GM12878 (cell line): Measurements from ENCODE around the gene SCYL3. TPM values are rescaled to one million over a fixed set of nuclear protein-coding genes. Genes with fewer than 3 reads are reported as not detected.
"Not testable (repeated sequence)": the region's sequence is repeated elsewhere in the genome, so short reads cannot be mapped to it uniquely, and the experiment has no call there.

Experiments used
- ATAC-seq: fragments of 200-7000 bp; cut with Tn5 transposase; 3 replicates; pipeline ENCODE4 v1.9.1; 2020; ENCODE audit warnings: mild to moderate bottlenecking, moderate library complexity
- BruUV-seq: library from RNA; stranded (reverse); fragments of 400-500 nt; replicated peaks from 2 replicates; lab custom pipeline; 2021; lab: Mats Ljungman, UMichigan
- CTCF ChIA-PET: fragments of 300-600 bp; sonication (Branson Sonifier 250); formaldehyde crosslinking; extraction: SDS; loops from one replicate; lab custom pipeline; 2021; ENCODE audit warnings: inconsistent platforms; lab: Yijun Ruan, JAX
- POLR2A ChIA-PET: fragments of 350-600 bp; formaldehyde crosslinking; extraction: SDS; loops from one replicate; lab custom pipeline; 2021; ENCODE audit warnings: inconsistent platforms; lab: Charles Lee
- RAD21 ChIA-PET: fragments of 300-600 bp; sonication (Branson Sonifier 250); formaldehyde crosslinking; loops from one replicate; lab custom pipeline; 2023; ENCODE audit warnings: antibody characterized with exemption; ENCODE audit not compliant: unreplicated experiment; lab: Charles Lee
- SMC1A ChIA-PET: fragments of 300-600 bp; sonication (Branson Sonifier 250); formaldehyde crosslinking; loops from one replicate; lab custom pipeline; 2023; ENCODE audit not compliant: unreplicated experiment, uncharacterized antibody; lab: Charles Lee
- DNase-seq: peaks from one replicate; pipeline ENCODE4 v3.0.0-alpha.2; 2011; ENCODE audit warnings: low read depth, low spot score
- FAIRE-seq: peaks from 3 replicates; lab custom pipeline; 2011; peaks lifted over from hg19 to GRCh38; lab: Jason Lieb, UNC
- H2AFZ ChIP-seq: 2 replicates; pipeline ENCODE4 v1.6.0; 2011; ENCODE audit warnings: low read depth, low read length, control low read depth; ENCODE audit not compliant: control insufficient read depth
- H3K27ac ChIP-seq: 2 replicates; pipeline ENCODE4 v1.5.1; 2011; ENCODE audit warnings: control low read depth; ENCODE audit not compliant: control insufficient read depth, insufficient read depth
- H3K27me3 ChIP-seq, 2 experiments: replicated peaks in 1 of 2; 2 replicates each; pipeline versions ENCODE4 v1.6.0 to v1.6.1; 2011; ENCODE audit warnings: low read length in 1 of 2; ENCODE audit not compliant: control insufficient read depth in 2 of 2, insufficient read depth in 2 of 2
- H3K36me3 ChIP-seq, 2 experiments: 2 replicates each; pipeline ENCODE4 v1.5.1; 2011; ENCODE audit warnings: low read length in 1 of 2; ENCODE audit not compliant: control insufficient read depth in 2 of 2, insufficient read depth in 2 of 2
- H3K4me1 ChIP-seq: 2 replicates; pipeline ENCODE4 v1.6.1; 2011; ENCODE audit warnings: mild to moderate bottlenecking, low read length, moderate library complexity, mixed read lengths; ENCODE audit not compliant: control insufficient read depth, insufficient read depth
- H3K4me2 ChIP-seq: 2 replicates; pipeline ENCODE4 v1.6.0; 2011; ENCODE audit warnings: control low read depth; ENCODE audit not compliant: control insufficient read depth, insufficient read depth
- H3K4me3 ChIP-seq: fragments of 200-600 bp; sonication (generic); 2 replicates; pipeline ENCODE4 v1.5.1; 2016
- H3K79me2 ChIP-seq: 2 replicates; pipeline ENCODE4 v1.6.0; 2011; ENCODE audit warnings: low read length; ENCODE audit not compliant: control insufficient read depth, insufficient read depth
- H3K9ac ChIP-seq: 2 replicates; pipeline ENCODE4 v1.8.0; 2011; ENCODE audit warnings: low read length, control low read depth, mixed read lengths; ENCODE audit not compliant: control insufficient read depth, insufficient read depth
- H3K9me3 ChIP-seq: replicated peaks from 3 replicates; pipeline ENCODE4 v1.5.1; 2011; ENCODE audit warnings: mild to moderate bottlenecking, low read length; ENCODE audit not compliant: control insufficient read depth, insufficient read depth
- H4K20me1 ChIP-seq: 2 replicates; pipeline ENCODE4 v1.6.0; 2011; ENCODE audit not compliant: control insufficient read depth, insufficient read depth
- ATF2 ChIP-seq: IDR thresholded peaks from 2 replicates; pipeline ENCODE4 v1.6.1; 2012; ENCODE audit warnings: low read length, inconsistent platforms
- ATF7 ChIP-seq: fragments of 450-650 bp; IDR thresholded peaks from 2 replicates; pipeline ENCODE4 v1.6.1; 2016; ENCODE audit warnings: low read depth, mild to moderate bottlenecking
- BHLHE40 ChIP-seq, 2 experiments: fragments of 450-650 bp in 1 of 2; IDR thresholded peaks; 2 replicates each; pipeline ENCODE4 v1.6.1; 2011 to 2017; ENCODE audit warnings: low read depth in 2 of 2, borderline replicate concordance in 1 of 2, improper control_type of control experiment in 1 of 2, low read length in 1 of 2, mild to moderate bottlenecking in 1 of 2
- CREM ChIP-seq: IDR thresholded peaks from 2 replicates; pipeline ENCODE4 v1.6.1; 2014; ENCODE audit warnings: antibody characterized with exemption, low read depth
- GATAD2B ChIP-seq: fragments of 450-650 bp; conservative IDR thresholded peaks from 2 replicates; pipeline ENCODE4 v1.6.1; 2017; ENCODE audit warnings: low read depth, mild to moderate bottlenecking, moderate library complexity
- IKZF1 ChIP-seq: fragments of 450-650 bp; conservative IDR thresholded peaks from 2 replicates; pipeline ENCODE4 v1.6.1; 2017; ENCODE audit warnings: antibody characterized with exemption, mild to moderate bottlenecking
- IKZF2 ChIP-seq, 2 experiments: fragments of 450-650 bp; IDR thresholded peaks; 2 replicates each; pipeline ENCODE4 v1.6.1; 2017; ENCODE audit warnings: mild to moderate bottlenecking in 2 of 2, moderate library complexity in 2 of 2
- JUNB ChIP-seq: IDR thresholded peaks from 2 replicates; pipeline ENCODE4 v1.6.1; 2016; ENCODE audit warnings: antibody characterized with exemption, mild to moderate bottlenecking
- MEF2B ChIP-seq: fragments of 450-650 bp; IDR thresholded peaks from 2 replicates; pipeline ENCODE4 v1.6.1; 2018; ENCODE audit warnings: mild to moderate bottlenecking, moderate library complexity; ENCODE audit not compliant: partially characterized antibody, poor library complexity, severe bottlenecking
- MTA2 ChIP-seq: fragments of 450-650 bp; IDR thresholded peaks from 2 replicates; pipeline ENCODE4 v1.6.1; 2016; ENCODE audit warnings: low read depth, mild to moderate bottlenecking, moderate library complexity
- NR2F1 ChIP-seq: fragments of 450-650 bp; conservative IDR thresholded peaks from 2 replicates; pipeline ENCODE4 v1.6.1; 2017; ENCODE audit warnings: mild to moderate bottlenecking
- RUNX3 ChIP-seq: IDR thresholded peaks from 2 replicates; pipeline ENCODE4 v1.6.1; 2012; ENCODE audit warnings: low read length, inconsistent platforms
- SMARCA5 ChIP-seq: fragments of 450-650 bp; IDR thresholded peaks from 2 replicates; pipeline ENCODE4 v1.6.1; 2017; ENCODE audit warnings: mild to moderate bottlenecking
- ZNF687 ChIP-seq: fragments of 450-650 bp; IDR thresholded peaks from 2 replicates; pipeline ENCODE4 v1.6.1; 2017; ENCODE audit warnings: mild to moderate bottlenecking, moderate library complexity
- WGBS: methylation state at CpG from one replicate; pipeline ENCODE4 v1.1.6; 2016; ENCODE audit warnings: low lambda C conversion rate; ENCODE audit not compliant: insufficient replicate concordance, insufficient coverage; ENCODE audit errors: missing lambda C conversion rate; 5-methylcytosine and 5-hydroxymethylcytosine counted together
- in situ Hi-C: fragments of 300-500 bp; cut with MboI; formaldehyde crosslinking; loops from 9 replicates; pipeline ENCODE4 v1.14.3; 2018; ENCODE audit warnings: mixed read lengths
- intact Hi-C: fragments of 100-400 bp; cut with micrococcal nuclease; formaldehyde crosslinking; loops from one replicate; pipeline ENCODE4 v1.14.2; 2022; ENCODE audit not compliant: unreplicated experiment
- polyA plus RNA-seq, 11 experiments: library from polyadenylated mRNA; depleted of rRNA in 4 of 11; unstranded in 6 of 11; stranded (reverse) in 5 of 11; fragments of >200 nt; fragmentation: Nextera tagmentation in 4 of 11; fragmentation: Illumina TruSeq in 1 of 11; extraction: Ambion mirVana in 4 of 11; extraction: Trizol in 1 of 11; gene quantifications; 1 replicate in 1 of 11; 2 replicates in 10 of 11; pipeline versions ENCODE4 v1.2.1 to v1.2.3, GENCODE V29; 2011 to 2016; ENCODE audit warnings: inconsistent platforms in 2 of 11, missing spikeins in 2 of 11, low read depth in 1 of 11
- total RNA-seq, 4 experiments: library from RNA; depleted of rRNA in 3 of 4; stranded (reverse); fragments of >200 nt in 3 of 4; fragmentation: Illumina TruSeq in 1 of 4; extraction: Trizol in 1 of 4; gene quantifications; 2 replicates each; pipeline versions ENCODE4 v1.2.1 to v1.2.3, GENCODE V29; 2013 to 2021

Gene SCYL3
- total and polyA plus RNA-seq, 10 of the 15 experiments (the other 5 are each of a cell fraction or from before 2014, with no cell fraction given), result 4.3 to 14.3 (median 10.3) TPM

- TF ChIP-seq JUNB (no peak), CREM (no peak), SMARCA5 (no peak)
Measured at GRCh38 chr1:169918927-169919326, 25.2 kb upstream of the SCYL3 start (continued).

- RAD21 ChIA-PET, result interaction anchor here (1.0 to 6.9 kb wide), 6 partner anchors 9 to 156 kb away, joined by 3 to 104 read pairs (median 4); partner anchors contain the start of genes KIFAP3 and SCYL3
- POLR2A ChIA-PET, result interaction anchor here (3.4 to 7.3 kb wide), 2 partner anchors 10 to 24 kb away, joined by 14 to 104 read pairs; partner anchors contain the start of gene SCYL3
- TF ChIP-seq MEF2B (peak; percentile 37), ZNF687 (peak; percentile 80), IKZF1 (peak; percentile 35; the same call in 1 of the 2 replicates), ATF2 (peak; percentile 35; the same call in 1 of the 2 replicates), IKZF2 (IDR thresholded peaks at IDR 0.05) (peak in 1 of 2 experiments; percentile 15; a peak in 2 of 4 replicates), JUNB (peak; percentile 10; the same call in 1 of the 2 replicates), NR2F1 (peak; percentile 51; the same call in 1 of the 2 replicates), GATAD2B (0 out of 2 replicates have a peak, but pooled peaks have one; percentile 24), BHLHE40 (IDR thresholded peaks at IDR 0.05; ENCODE audit: borderline replicate concordance in 1 of 2, low read depth in 2 of 2, low read length in 1 of 2) (peak in 1 of 2 experiments; percentile 63; a peak in 2 of 4 replicates), ATF7 (0 out of 2 replicates have a peak, but pooled peaks have one; percentile 11), RUNX3 (peak; percentile 53), MTA2 (peak; percentile 47; the same call in 1 of the 2 replicates)
Measured at GRCh38 chr1:169918220-169918619, 24.5 kb upstream of the SCYL3 start.

More at GRCh38 chr1:169918220-169918619, 24.5 kb upstream of the SCYL3 start:
- WGBS, result 98% methylated on average over 9 of the region's 9 CpGs
- not testable (repeated sequence) for FAIRE-seq, H3K27me3 ChIP-seq, DNase-seq, BruUV-seq, H4K20me1 ChIP-seq, H3K36me3 ChIP-seq, H3K9me3 ChIP-seq, H3K79me2 ChIP-seq
- H2AFZ ChIP-seq, result peak overlapping the region; percentile 24; the same call in 1 of the 2 replicates
- in situ Hi-C loops (loop anchor here (5.0 kb wide), 1 partner anchor 614 kb away; the partner anchor contains the start of gene GORAB), intact Hi-C loops (loop anchor here (5.0 kb wide), 1 partner anchor 154 kb away; the partner anchor contains the start of gene KIFAP3)
- ATAC-seq, result peak; percentile 38
- SMC1A ChIA-PET, result interaction anchor here (0.7 to 10.5 kb wide), 7 partner anchors 9 to 615 kb away, joined by 3 to 165 read pairs (median 4); partner anchors contain the start of gene SCYL3
- peaks cover 40% of the 10 kb centered on the region for H3K4me1 ChIP-seq
- CTCF ChIA-PET, result interaction anchor here (0.6 to 4.9 kb wide), 4 partner anchors 9 to 93 kb away, joined by 3 to 26 read pairs (median 11); partner anchors contain the start of gene SCYL3
- H3K4me2 ChIP-seq, result peak overlapping the region; percentile 39
- H3K4me3 ChIP-seq, result 0 out of 2 replicates have a peak overlapping the region, but pooled peaks have one; percentile 25
- peak overlapping the region; percentile 73 for H3K27ac ChIP-seq
- H3K9ac ChIP-seq, result peak overlapping the region; percentile 35
